ENCODE data around the gene ARHGAP32.

ARHGAP32 gene

GRCh38 chr11:128956401-128957201 is 235.5 kb downstream of the ARHGAP32 start:
- no peak for DNase-seq (ENCODE audit: low read depth in 2 of 2)

GRCh38 chr11:128955636-128956035 is 236.5 kb downstream of the ARHGAP32 start:
- DNase-seq (ENCODE audit: low read depth in 2 of 2): no peak

GRCh38 chr11:128953151-128953550 is 239.0 kb downstream of the ARHGAP32 start:
- DNase-seq (ENCODE audit: low read depth in 2 of 2): no peak

GRCh38 chr11:128949791-128950454 is 242.2 kb downstream of the ARHGAP32 start:
- no peak for DNase-seq (ENCODE audit: low read depth in 2 of 2)

- no peak for DNase-seq (ENCODE audit: low read depth in 2 of 2)
These were observed 243.5 kb downstream of the ARHGAP32 start for GRCh38 chr11:128948583-128948982.

- DNase-seq (ENCODE audit: low read depth in 2 of 2): no peak
These were observed 244.4 kb downstream of the ARHGAP32 start for GRCh38 chr11:128947773-128948172.

- no peak for DNase-seq (ENCODE audit: low read depth in 2 of 2)
These were observed 245.5 kb downstream of the ARHGAP32 start for GRCh38 chr11:128946648-128947047.

- DNase-seq (ENCODE audit: low read depth in 2 of 2): no peak
These were observed 248.6 kb downstream of the ARHGAP32 start for GRCh38 chr11:128943428-128943976.

- DNase-seq (ENCODE audit: low read depth in 2 of 2): no peak
These were observed 249.2 kb downstream of the ARHGAP32 start, which contains the start of gene TP53AIP1 for GRCh38 chr11:128942817-128943427. Gene TP53AIP1 (minus strand): TSS chr11:128942871. CDS start chr11:128937818, 5,053 bp downstream.

GRCh38 chr11:128942272-128942612 is 249.9 kb downstream of the ARHGAP32 start:
- no peak for DNase-seq (ENCODE audit: low read depth in 2 of 2)

- DNase-seq (ENCODE audit: low read depth in 2 of 2): no peak
These were observed 250.4 kb downstream of the ARHGAP32 start for GRCh38 chr11:128941573-128942271.

- DNase-seq (ENCODE audit: low read depth in 2 of 2): no peak
These were observed 251.0 kb downstream of the ARHGAP32 start for GRCh38 chr11:128941110-128941509.

GRCh38 chr11:128940603-128941002 is 251.5 kb downstream of the ARHGAP32 start:
- no peak for DNase-seq (ENCODE audit: low read depth in 2 of 2)

- no peak for DNase-seq (ENCODE audit: low read depth in 2 of 2)
These were observed 252.0 kb downstream of the ARHGAP32 start for GRCh38 chr11:128940156-128940555.

GRCh38 chr11:128939591-128939990 is 252.5 kb downstream of the ARHGAP32 start:
- DNase-seq (ENCODE audit: low read depth in 2 of 2): no peak

- no peak for DNase-seq (ENCODE audit: low read depth in 2 of 2)
These were observed 253.8 kb downstream of the ARHGAP32 start for GRCh38 chr11:128938156-128938885.

- DNase-seq (ENCODE audit: low read depth in 2 of 2): no peak
These were observed 254.6 kb downstream of the ARHGAP32 start for GRCh38 chr11:128937480-128937879.

- DNase-seq (ENCODE audit: low read depth in 2 of 2): no peak
These were observed 255.4 kb downstream of the ARHGAP32 start for GRCh38 chr11:128936606-128937251.

GRCh38 chr11:128934926-128935325 is 257.2 kb downstream of the ARHGAP32 start:
- DNase-seq (ENCODE audit: low read depth in 2 of 2): no peak

GRCh38 chr11:128934351-128934750 is 257.8 kb downstream of the ARHGAP32 start:
- DNase-seq (ENCODE audit: low read depth in 2 of 2): no peak
